ENCODE data around the gene SCN9A.

- TF ChIP-seq POLR2AphosphoS5 (IDR thresholded peaks at IDR 0.05) (no peak), CTCF (IDR thresholded peaks at IDR 0.05) (no peak)
Observed at GRCh38 chr2:166331468-166331867, 44.3 kb downstream of the SCN9A start.
